Measurements from ENCODE around the gene SH3RF3.

SH3RF3 gene

DNA sequence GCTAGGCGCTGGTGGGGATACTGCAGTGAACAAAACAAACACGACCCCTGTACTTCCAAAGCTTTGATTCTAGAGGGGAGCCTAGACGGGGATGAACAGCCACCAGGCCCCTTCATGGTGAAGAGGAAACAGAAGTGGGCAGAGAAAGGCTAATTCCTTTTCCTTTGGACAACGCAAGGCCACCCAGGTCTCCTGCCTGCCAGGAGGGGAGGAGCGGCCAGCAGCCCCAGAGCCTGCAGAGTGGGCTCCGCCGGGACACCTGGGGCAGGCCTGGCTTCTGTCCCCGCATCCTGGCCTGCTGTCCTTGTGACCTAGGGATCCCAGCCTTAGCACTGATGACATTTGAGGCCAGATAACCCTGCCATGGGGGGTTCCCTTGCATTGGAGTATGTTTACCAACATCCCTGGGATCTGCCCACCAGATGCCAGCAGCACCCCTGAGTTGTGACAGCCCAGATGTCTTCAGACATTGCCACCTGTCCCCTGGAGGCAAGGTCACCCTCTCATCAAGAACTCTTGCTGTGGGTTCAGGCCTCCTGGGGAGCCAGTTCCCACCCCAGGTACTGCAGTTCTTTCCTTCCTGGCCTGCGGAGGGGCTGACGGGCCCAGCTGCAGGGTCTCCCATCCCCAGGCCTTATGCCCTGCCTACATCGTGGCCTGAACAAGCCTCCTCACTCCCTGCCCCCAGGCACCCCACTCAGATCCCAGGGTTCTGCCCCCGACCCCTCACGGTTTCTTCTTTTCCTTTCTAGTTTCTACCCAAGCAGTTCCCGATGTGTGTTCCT lies 359.1 kb downstream of the SH3RF3 start:
- Histone ChIP-seq H3K27ac (ENCODE audit: poor library complexity, severe bottlenecking) (no peak overlapping the region), H3K4me1 (ENCODE audit: insufficient read depth, poor library complexity, severe bottlenecking) (no peaks in the 10 kb centered on the region), H3K27me3 (ENCODE audit: insufficient read depth, poor library complexity, severe bottlenecking) (no peaks in the 10 kb centered on the region), H3K4me3 (ENCODE audit: severe bottlenecking) (no peak overlapping the region), H3K9me3 (ENCODE audit: severe bottlenecking) (no peaks in the 10 kb centered on the region), H3K36me3 (ENCODE audit: low read depth) (no peaks in the 10 kb centered on the region)
- no peak for DNase-seq (ENCODE audit: low spot score)
- no peak for ATAC-seq (ENCODE audit: low read depth)
- TF ChIP-seq, protein P1, sequence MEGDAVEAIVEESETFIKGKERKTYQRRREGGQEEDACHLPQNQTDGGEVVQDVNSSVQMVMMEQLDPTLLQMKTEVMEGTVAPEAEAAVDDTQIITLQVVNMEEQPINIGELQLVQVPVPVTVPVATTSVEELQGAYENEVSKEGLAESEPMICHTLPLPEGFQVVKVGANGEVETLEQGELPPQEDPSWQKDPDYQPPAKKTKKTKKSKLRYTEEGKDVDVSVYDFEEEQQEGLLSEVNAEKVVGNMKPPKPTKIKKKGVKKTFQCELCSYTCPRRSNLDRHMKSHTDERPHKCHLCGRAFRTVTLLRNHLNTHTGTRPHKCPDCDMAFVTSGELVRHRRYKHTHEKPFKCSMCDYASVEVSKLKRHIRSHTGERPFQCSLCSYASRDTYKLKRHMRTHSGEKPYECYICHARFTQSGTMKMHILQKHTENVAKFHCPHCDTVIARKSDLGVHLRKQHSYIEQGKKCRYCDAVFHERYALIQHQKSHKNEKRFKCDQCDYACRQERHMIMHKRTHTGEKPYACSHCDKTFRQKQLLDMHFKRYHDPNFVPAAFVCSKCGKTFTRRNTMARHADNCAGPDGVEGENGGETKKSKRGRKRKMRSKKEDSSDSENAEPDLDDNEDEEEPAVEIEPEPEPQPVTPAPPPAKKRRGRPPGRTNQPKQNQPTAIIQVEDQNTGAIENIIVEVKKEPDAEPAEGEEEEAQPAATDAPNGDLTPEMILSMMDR (IDR thresholded peaks at IDR 0.05; ENCODE audit: poor library complexity, severe bottlenecking), result no peak

DNA sequence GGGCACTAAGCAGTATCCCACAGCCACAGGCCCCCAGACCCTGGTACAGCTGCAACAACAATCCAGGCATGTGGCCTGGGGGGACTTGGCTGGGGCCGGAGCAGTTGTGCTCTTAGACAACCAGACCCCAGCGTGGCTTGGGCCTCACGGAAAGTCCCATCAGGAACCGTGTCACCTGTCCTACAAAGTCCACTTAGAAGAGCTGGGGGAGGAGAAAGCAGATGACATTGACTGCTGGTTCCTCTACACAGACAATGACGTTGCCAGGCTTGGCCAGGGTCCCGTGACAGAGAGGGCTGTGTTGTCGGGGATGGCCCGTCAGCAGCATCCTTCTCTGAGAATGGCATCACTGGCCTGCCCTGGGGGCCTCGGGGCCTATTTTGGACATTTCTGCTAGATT lies 360.3 kb downstream of the SH3RF3 start:
- TF ChIP-seq, protein P1 (IDR thresholded peaks at IDR 0.05; ENCODE audit: poor library complexity, severe bottlenecking), result no peak
- ATAC-seq (ENCODE audit: low read depth), result no peak

DNA sequence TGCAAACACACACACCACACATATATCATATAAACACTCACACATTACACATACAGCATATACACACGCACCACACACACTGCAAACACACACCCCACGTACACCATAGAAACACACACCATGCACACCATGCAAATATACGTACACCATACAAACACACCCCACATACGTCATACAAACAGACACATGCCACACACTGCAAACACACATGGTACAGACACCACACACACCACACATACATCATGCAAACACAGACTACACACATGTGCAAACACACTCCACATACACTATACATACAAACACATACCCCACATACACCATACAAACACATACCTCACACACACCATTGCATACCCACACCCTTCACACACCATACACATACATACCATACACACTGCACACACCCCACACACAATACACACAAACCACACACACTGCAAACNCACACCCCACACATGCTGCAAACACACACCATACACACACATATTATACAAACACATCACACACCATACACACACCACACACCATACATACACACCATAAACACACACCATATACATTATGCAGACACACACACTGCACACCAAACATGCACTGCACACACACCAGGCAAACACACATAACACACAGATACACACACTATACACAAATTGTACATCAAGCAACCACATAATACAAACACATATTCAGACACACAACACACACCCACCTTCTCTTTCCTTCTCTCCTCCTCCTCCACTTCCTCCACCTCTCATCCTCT lies 364.4 kb downstream of the SH3RF3 start:
- H3K27ac ChIP-seq (ENCODE audit: poor library complexity, severe bottlenecking), result no peak overlapping the region
- H3K36me3 ChIP-seq (ENCODE audit: low read depth), result no peaks in the 10 kb centered on the region

More for the DNA sequence above, 360.3 kb downstream of the SH3RF3 start:
- Histone ChIP-seq H3K27me3 (ENCODE audit: insufficient read depth, poor library complexity, severe bottlenecking) (no peaks in the 10 kb centered on the region), H3K4me1 (ENCODE audit: insufficient read depth, poor library complexity, severe bottlenecking) (no peaks in the 10 kb centered on the region), H3K27ac (ENCODE audit: poor library complexity, severe bottlenecking) (no peak overlapping the region), H3K9me3 (ENCODE audit: severe bottlenecking) (no peaks in the 10 kb centered on the region), H3K4me3 (ENCODE audit: severe bottlenecking) (no peak overlapping the region), H3K36me3 (ENCODE audit: low read depth) (no peaks in the 10 kb centered on the region)
- DNase-seq (ENCODE audit: low spot score), result no peak

DNA sequence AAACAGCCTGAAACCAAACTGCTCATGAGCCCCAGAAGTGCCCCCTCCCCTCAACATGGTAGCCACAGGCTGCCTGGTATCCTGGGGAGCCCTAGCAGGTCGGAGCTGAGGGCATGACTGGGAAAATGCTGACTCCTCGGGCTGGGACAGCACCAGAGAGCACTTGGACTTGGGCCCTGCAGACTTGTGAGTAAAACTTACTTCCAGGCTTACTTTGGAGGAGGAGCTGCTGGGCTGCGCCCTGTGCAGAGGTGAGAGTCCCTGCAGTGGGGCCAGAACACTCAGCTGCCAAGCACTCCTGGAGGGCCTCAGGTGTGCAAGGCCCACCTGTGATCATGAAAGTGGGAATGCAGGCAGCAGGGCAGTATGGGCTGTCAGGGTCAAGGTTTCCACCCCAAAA lies 365.3 kb downstream of the SH3RF3 start:
- Histone ChIP-seq H3K36me3 (ENCODE audit: low read depth) (no peaks in the 10 kb centered on the region), H3K4me1 (ENCODE audit: insufficient read depth, poor library complexity, severe bottlenecking) (no peaks in the 10 kb centered on the region), H3K27me3 (ENCODE audit: insufficient read depth, poor library complexity, severe bottlenecking) (no peaks in the 10 kb centered on the region), H3K9me3 (ENCODE audit: severe bottlenecking) (no peaks in the 10 kb centered on the region), H3K4me3 (ENCODE audit: severe bottlenecking) (no peak overlapping the region), H3K27ac (ENCODE audit: poor library complexity, severe bottlenecking) (no peak overlapping the region)
- no peak for ATAC-seq (ENCODE audit: low read depth)
- no peak for DNase-seq (ENCODE audit: low spot score)
- TF ChIP-seq, protein P1 (IDR thresholded peaks at IDR 0.05; ENCODE audit: poor library complexity, severe bottlenecking), result no peak

More for the DNA sequence above, 364.4 kb downstream of the SH3RF3 start:
- ATAC-seq (ENCODE audit: low read depth) (no peak), DNase-seq (ENCODE audit: low spot score) (no peak)
- no peaks in the 10 kb centered on the region for H3K4me1 ChIP-seq (ENCODE audit: insufficient read depth, poor library complexity, severe bottlenecking)
- no peak overlapping the region for H3K4me3 ChIP-seq (ENCODE audit: severe bottlenecking)
- no peaks in the 10 kb centered on the region for H3K27me3 ChIP-seq (ENCODE audit: insufficient read depth, poor library complexity, severe bottlenecking)
- no peaks in the 10 kb centered on the region for H3K9me3 ChIP-seq (ENCODE audit: severe bottlenecking)
- TF ChIP-seq, protein P1 (IDR thresholded peaks at IDR 0.05; ENCODE audit: poor library complexity, severe bottlenecking), result no peak

All from RWPE2 (cell line).